Fibroblast of upper back skin (primary cell): ENCODE results near the gene CLN6.
A peak's percentile ranks its signal among the peaks of the same experiment; 100 is the strongest.
"Not testable (repeated sequence)": the region's sequence is repeated elsewhere in the genome, so short reads cannot be mapped to it uniquely, and the experiment has no call there.

Source experiments
- DNase-seq: peaks from one replicate; pipeline ENCODE4 v3.0.0-alpha.2; 2013

Gene CLN6

GRCh38 chr15:68221530-68222431 lies 7.7 kb downstream of the CLN6 start:
- DNase-seq = not testable (repeated sequence)

GRCh38 chr15:68220967-68221366 lies 8.6 kb downstream of the CLN6 start:
- DNase-seq = no peak

- no peak for DNase-seq
Observed at GRCh38 chr15:68220489-68220888, 9.0 kb downstream of the CLN6 start.

DNA sequence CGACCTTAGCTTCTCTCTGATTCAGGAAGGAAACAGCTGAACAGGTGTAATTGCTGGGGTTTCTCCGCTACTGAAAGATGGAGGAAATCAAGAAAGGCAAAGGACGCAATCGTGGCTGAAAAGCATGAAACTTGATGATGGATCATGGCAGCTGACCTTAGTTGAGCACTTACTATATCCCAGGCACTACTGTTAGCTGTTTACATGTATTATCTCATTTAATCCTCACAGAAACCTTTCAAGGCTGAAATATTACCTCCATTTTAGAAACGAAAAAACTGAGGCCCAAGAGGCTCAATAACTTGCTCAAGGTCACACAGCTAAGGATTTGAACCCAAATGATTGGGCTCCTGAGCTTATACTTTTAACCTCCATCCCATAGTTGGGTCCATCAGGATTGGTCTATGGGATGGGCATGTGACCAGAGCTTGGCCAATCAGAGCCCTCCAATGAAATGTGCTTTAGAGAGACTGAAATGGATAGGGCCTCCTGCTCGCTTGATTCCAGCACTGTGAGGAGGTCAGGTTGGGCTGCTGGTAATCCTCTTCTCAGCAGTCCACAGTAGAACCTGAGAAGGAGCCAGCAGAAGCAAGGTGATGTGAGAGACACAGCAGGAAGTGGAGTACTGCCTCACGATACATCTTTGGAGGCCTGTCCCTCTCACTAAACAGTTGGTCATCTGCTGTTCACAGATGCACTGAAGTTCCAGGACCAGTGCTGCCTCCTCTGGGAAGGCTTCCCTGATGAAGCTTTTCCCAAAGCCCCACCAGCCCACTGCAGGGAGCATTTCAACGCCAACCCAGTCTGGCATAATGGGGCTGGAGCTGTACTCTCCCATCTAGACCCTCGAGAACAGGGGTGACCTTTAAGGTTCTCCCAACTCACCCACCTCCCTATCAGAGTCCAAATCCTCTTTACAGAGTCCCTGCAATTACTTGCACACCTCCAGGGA lies 10.4 kb downstream of the CLN6 start:
- DNase-seq = no peak

DNA sequence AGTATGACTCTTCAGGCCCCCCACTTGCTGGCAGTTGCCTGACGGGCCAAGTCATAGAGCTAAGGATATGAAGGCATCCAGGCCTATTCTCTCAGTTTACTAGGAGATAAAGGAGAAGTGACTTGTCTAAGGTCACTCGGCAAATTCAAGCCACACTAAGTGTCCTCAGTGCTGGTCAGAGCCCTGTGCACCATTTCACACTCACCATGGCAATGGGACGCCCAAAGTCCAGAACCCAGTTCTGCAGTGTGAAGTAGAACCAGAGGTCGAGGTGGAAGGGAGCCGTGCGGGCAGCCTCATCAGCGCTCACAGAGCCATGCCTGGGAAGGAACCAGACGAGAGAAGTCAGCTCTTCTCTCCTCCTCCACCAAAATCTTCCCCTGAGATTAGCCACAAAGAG lies 11.2 kb downstream of the CLN6 start:
- no peak for DNase-seq

- DNase-seq = no peak
Observed at GRCh38 chr15:68217341-68217740, 12.2 kb downstream of the CLN6 start.

DNA sequence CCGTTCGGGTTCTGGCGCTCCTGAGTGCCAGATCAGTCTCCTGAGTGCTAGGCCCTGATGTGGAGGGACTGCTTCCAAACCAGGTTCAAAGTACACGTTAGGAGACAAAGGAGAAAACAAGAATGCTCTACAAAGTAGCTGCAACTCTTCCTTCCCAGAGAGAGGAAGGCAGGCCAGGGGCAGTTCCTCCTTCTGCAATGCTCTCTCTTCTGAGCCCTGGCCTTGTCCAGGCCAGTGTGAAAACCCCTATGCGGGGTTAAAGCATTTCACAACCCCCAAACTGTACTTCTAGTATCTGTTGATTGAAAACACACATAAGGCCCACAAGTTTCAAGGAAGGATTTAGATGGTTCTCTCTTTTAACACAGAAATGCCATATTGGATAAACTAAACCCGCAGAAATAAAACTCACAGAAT lies 14.7 kb downstream of the CLN6 start:
- DNase-seq = no peak

DNA sequence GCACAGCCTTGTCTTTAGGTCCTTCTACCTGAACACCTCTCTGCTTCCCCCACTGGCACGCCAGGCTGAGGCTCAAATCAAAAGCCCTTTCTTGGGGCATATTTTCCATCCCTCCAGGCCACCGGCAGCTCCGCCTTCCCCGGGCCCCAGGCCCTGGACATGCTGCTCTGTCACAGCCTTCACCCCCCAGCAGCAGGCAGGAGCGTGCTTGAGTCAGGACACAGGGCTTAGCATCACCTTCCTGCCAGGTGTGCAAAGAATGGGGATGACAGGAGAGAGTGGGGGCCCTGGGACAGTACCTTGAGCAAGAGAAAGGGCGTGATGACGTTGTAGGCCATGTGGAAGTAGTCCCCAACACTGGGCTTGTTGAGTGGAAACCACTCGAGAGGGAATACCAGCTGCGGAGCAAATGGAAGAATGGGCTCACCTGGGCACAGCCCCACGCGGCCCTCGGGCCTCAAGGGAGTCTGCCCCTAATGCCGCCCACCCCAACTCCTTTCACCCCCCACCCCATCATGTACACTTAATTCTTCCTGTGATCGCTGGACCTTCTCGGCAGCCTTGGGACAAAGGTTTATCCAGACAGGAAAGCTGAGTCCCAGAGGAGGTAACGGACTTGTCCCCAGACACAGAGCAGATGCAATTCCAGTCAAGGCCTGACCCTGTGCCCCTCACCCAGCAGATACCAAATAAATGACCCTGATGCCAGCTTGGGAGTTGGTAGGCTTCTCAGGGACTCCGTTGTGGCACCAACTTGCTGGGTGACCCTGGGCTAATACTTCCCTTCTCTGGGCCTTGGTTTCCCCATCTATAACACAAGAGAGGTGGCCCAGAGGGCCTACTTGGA lies 15.3 kb downstream of the CLN6 start:
- no peak for DNase-seq

- DNase-seq = not testable (repeated sequence)
Observed at GRCh38 chr15:68213491-68213845, 16.1 kb downstream of the CLN6 start.

DNA sequence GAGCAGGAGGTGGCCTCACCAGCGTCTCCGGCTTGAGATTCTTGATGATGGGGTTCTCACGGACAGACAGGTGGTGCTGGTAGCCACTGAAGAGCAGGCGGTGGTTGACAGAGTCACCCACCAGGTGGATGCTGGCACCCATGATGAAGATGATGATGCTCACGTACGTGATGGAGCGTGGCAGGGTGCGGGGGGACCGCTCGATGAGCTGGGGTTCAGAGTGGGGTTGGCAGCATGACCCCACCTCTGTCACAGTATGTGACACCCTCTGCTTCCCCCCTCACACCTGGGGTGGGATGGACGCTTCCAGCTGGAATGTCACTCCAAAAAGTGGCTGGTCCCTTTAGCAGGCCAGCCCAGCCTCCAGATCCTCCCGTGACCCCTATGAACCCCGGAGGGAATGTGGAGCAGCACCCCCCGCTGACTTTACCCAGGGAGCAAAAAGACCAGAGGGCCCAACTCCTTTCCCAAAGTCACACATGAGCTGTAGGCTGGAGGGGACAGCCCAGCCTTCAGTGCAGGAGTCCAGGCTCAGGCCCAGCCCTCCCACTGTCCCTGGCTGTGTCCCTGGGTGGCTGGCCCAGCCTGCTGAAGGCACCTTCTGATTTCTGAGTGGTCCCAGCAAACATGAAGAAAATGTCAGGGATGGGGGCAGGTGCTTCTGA lies 17.7 kb downstream of the CLN6 start:
- DNase-seq = no peak

DNA sequence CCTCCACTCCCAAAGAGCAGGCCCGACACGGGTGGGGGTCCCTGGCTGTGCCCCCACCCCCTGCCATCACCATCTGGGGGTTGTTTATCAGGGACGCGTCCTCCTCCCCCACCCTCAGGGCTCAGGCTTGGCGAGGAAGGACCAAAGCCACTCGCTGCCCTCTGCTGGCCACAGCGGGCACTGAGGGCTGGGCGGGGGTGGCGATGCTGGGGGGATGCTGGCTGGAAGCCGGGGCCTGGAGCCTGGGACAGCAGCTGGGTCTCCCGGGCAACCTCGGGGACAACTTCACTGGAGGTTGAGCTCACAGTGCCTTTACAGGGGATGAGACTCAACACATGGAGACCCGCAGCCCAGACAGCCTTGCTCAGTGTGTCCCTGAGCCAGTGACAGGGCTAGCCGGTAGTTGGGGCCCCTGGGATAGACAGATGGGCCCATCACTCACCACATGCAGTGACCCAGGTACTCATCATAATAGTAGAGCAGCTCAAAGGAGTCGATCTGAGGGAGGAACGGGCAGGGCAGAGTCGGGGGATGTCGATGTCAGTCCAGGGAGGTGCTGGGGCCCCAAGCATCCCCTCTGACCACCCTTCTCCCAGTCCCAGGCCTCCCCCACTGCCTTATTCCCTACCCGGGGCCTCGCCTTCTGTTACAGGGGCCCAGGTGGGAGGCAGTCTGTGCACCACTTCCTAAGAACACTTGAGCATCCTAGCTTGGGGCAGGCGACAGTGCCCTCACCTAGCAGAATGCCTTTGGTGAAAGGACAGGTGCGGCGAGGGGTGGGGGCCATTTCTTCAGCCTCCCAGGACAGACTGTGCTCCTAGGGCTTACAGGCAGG lies 18.5 kb downstream of the CLN6 start:
- peak; percentile 54 for DNase-seq

GRCh38 chr15:68210409-68210756 lies 19.1 kb downstream of the CLN6 start:
- no peak for DNase-seq

- no peak for DNase-seq
Observed at GRCh38 chr15:68209735-68210408, 19.7 kb downstream of the CLN6 start.

GRCh38 chr15:68209272-68209671 lies 20.3 kb downstream of the CLN6 start:
- no peak for DNase-seq

GRCh38 chr15:68208636-68209240 lies 20.8 kb downstream of the CLN6 start:
- no peak for DNase-seq

GRCh38 chr15:68208136-68208535 lies 21.4 kb downstream of the CLN6 start:
- no peak for DNase-seq

DNA sequence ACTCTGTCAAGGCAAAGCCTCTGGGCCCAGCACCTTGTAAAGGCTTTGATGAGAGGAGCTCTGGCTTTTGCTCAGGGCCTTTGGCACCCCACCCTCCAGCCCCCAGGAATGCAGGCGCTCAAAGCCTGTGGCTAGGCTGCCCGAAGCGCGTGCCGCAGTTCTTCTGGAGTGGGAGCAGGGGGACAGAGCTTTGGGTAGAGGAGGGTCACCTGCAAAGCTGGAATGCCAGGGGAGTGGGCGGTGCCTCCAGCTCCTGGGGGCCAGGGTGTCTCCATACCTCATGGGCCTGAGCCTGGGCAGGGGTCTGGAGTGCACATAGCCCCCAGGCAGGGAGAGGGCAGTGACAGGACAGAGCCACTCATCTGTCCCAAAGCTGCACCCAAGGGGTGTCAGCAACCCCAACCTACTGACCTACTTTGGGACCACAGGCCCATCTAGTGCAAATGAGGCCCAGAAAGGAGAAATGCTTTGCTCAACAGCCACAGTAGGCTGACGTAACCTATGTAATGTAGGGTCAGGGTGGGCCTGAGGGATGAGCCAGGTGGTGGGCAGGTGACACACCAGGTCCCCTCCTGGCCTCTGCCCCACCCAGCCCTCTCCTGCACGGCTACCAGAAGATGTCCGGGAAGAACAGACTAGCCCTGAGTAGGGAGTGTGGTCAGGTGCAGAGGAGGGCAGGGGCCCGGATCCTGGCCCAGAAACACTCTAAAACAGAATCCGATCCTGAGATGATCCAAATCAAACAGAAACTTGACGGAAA lies 22.2 kb downstream of the CLN6 start:
- no peak for DNase-seq

GRCh38 chr15:68206711-68207151 lies 22.8 kb downstream of the CLN6 start:
- DNase-seq = no peak

- no peak for DNase-seq
Observed at GRCh38 chr15:68205954-68206539, 23.5 kb downstream of the CLN6 start.
